ENCODE data around the gene ENTPD7.

The ENTPD7 gene

DNA sequence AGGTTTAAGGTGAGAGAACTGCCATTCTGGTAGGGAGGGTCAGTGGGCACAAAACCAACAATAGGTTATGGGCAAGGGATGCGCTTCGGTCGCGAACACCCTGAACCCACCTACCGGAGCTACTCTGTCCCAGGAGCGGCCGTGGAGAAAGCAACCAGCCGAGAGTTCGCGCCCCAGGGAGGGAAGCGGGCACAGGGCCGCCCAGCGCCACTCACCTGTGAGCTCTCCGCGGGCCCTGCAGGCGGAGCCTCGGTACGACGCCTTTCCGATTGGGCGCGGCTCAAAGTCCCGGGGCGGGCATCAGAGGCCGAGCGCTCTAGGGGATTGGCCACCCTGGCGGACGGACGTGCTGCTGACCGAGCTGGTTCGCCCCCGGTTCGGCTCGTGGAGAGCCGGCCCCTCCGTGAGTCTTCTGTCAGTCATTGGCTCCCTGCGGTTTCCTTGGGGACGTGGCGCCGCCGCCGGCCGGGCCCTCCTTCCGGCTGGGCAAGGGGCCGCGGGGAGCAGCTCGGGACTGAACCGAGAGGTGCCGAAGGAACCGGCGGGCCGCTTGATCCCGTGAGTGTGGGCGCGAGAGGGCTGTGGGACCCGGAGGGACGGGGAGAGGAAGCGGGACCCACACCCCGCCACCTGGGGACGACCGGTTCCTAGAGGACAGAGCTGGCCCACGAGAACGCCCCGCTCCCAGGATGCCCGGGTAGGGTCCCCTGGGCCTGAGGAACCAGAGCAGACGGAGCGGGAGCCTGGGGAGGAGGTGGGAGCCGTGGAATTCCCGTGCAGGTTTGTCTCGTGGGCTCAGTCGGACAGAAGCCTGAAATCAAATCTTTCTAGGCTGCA is at the start of gene ENTPD7:
ENTPD7 (plus strand) TSS at position 479 of the 837 bp plus-strand sequence. CDS start 448 bp downstream, outside the sequence.
- TF ChIP-seq CTCF (IDR thresholded peaks at IDR 0.05): peak; percentile 41
- H2AFZ ChIP-seq: peak within 1 kb of the TSS; percentile 98
- no peaks in the 10 kb centered on the region for H3K9me3 ChIP-seq (ENCODE audit: control insufficient read depth, low read length)
- H3K36me3 ChIP-seq (ENCODE audit: control insufficient read depth, insufficient read depth, low read length): no peaks in the 10 kb centered on the region
- no peak within 1 kb of the TSS for H3K27ac ChIP-seq
- no peaks in the 10 kb centered on the region for H3K79me2 ChIP-seq
- H3K4me3 ChIP-seq (ENCODE audit: low read depth, low read length): peak within 1 kb of the TSS; percentile 98
- H3K4me1 ChIP-seq: peaks cover 3% of the 10 kb centered on the region
- peak within 1 kb of the TSS; percentile 84 for H3K4me2 ChIP-seq (ENCODE audit: low read length)
- H3K27me3 ChIP-seq (ENCODE audit: control insufficient read depth, insufficient read depth, low read length): no peaks in the 10 kb centered on the region
- H3K9ac ChIP-seq: peak within 1 kb of the TSS; percentile 55

DNA sequence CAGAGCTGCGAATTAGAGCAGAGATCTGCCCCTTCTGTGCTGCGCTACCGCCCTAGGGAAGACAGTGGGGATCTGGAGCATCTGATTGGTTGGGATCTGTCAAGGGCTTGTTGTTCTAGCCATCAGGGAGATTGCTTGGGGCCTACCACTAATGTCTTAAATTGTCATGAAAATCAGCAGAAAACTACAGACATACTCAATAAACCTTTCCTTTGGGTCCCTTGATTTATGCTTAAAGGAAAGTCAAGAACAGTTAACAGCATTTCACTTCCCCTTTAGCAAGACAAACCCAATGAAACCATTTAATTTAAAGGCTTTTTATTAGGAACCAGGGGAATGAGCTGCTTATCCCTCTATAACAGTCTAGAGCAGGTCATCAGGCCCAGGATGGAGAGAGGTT is 49.1 kb upstream of the ENTPD7 start:
- TF ChIP-seq CTCF (IDR thresholded peaks at IDR 0.05): no peak
- Histone ChIP-seq H3K36me3 (ENCODE audit: control insufficient read depth, insufficient read depth, low read length) (no peaks in the 10 kb centered on the region), H3K27ac (no peak overlapping the region), H3K9me3 (ENCODE audit: control insufficient read depth, low read length) (no peaks in the 10 kb centered on the region), H3K4me2 (ENCODE audit: low read length) (no peak overlapping the region), H3K9ac (no peak overlapping the region), H3K4me3 (ENCODE audit: low read depth, low read length) (no peak overlapping the region), H3K27me3 (ENCODE audit: control insufficient read depth, insufficient read depth, low read length) (no peaks in the 10 kb centered on the region), H3K4me1 (no peaks in the 10 kb centered on the region), H2AFZ (no peak overlapping the region), H3K79me2 (no peaks in the 10 kb centered on the region)

- Histone ChIP-seq H3K9ac (no peak overlapping the region), H3K4me2 (ENCODE audit: low read length) (no peak overlapping the region), H3K9me3 (ENCODE audit: control insufficient read depth, low read length) (no peaks in the 10 kb centered on the region), H3K36me3 (ENCODE audit: control insufficient read depth, insufficient read depth, low read length) (no peaks in the 10 kb centered on the region), H3K27me3 (ENCODE audit: control insufficient read depth, insufficient read depth, low read length) (no peaks in the 10 kb centered on the region), H3K27ac (no peak overlapping the region), H2AFZ (no peak overlapping the region), H3K4me3 (ENCODE audit: low read depth, low read length) (no peak overlapping the region), H3K4me1 (no peaks in the 10 kb centered on the region), H3K79me2 (no peaks in the 10 kb centered on the region)
- no peak for TF ChIP-seq CTCF (IDR thresholded peaks at IDR 0.05)
Measured at GRCh38 chr10:99611326-99611725, 48.0 kb upstream of the ENTPD7 start.

DNA sequence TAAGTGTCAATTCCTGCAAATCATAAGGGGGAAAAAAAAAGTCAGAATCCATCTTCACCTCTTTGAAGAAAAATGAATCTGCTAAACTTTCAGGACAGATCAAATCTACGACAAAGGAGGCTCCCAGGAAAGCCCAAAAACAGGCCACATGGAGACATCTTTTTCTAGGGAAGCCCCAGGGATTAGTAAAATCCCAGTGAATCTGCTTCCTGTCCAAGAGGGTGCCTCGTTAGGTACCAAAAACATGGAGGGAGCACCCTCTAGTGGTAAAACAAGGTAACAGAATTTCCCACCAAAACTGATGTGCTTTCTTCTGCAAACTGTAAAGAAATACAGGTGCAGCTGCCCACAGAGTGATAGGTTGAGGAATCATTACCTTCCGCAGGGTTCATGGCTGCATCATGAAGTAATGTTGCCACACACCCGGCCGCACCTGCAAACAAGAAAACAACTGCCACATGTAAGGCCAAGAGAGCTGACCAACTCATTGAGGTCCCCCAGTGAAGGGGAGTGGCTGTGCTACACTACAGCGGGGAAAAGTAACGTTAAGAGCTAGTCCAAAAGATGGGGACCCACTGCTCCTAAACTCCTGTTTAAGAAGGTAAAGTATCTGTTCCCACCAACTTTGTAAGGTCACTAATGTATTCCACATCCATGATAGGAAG is 47.0 kb upstream of the ENTPD7 start:
- H3K9me3 ChIP-seq (ENCODE audit: control insufficient read depth, low read length): no peaks in the 10 kb centered on the region
- TF ChIP-seq CTCF (IDR thresholded peaks at IDR 0.05): peak; percentile 89
- no peak overlapping the region for H2AFZ ChIP-seq
- no peak overlapping the region for H3K27ac ChIP-seq
- no peak overlapping the region for H3K4me2 ChIP-seq (ENCODE audit: low read length)
- H3K4me3 ChIP-seq (ENCODE audit: low read depth, low read length): no peak overlapping the region
- peaks cover 3% of the 10 kb centered on the region for H3K79me2 ChIP-seq
- no peaks in the 10 kb centered on the region for H3K36me3 ChIP-seq (ENCODE audit: control insufficient read depth, insufficient read depth, low read length)
- no peaks in the 10 kb centered on the region for H3K27me3 ChIP-seq (ENCODE audit: control insufficient read depth, insufficient read depth, low read length)
- H3K4me1 ChIP-seq: peaks cover under 1% of the 10 kb centered on the region
- H3K9ac ChIP-seq: no peak overlapping the region
